Mesenteric fat pad (tissue), 1 donor: ENCODE data around the gene PITX1. TPM values are rescaled to one million over a fixed set of nuclear protein-coding genes. Genes with fewer than 3 reads are reported as not detected.

ENCODE experiments used
- DNase-seq: peaks from one replicate; pipeline ENCODE4 v3.0.0-alpha.2; 2020; ENCODE audit warnings: low spot score
- total RNA-seq: library from RNA; stranded (reverse); fragmentation: NEBNext Ultra II Directional; extraction: Animal tissue kit (Norgen Biotek cat#: 25700); gene quantifications from one replicate; pipeline ENCODE4 v1.2.1, GENCODE V29; 2021
- donor health status: DM: yes; HTN: yes; CAD: no.

Gene PITX1
- total RNA-seq, 1 donor from 2014 or later = 0.13 TPM

DNA sequence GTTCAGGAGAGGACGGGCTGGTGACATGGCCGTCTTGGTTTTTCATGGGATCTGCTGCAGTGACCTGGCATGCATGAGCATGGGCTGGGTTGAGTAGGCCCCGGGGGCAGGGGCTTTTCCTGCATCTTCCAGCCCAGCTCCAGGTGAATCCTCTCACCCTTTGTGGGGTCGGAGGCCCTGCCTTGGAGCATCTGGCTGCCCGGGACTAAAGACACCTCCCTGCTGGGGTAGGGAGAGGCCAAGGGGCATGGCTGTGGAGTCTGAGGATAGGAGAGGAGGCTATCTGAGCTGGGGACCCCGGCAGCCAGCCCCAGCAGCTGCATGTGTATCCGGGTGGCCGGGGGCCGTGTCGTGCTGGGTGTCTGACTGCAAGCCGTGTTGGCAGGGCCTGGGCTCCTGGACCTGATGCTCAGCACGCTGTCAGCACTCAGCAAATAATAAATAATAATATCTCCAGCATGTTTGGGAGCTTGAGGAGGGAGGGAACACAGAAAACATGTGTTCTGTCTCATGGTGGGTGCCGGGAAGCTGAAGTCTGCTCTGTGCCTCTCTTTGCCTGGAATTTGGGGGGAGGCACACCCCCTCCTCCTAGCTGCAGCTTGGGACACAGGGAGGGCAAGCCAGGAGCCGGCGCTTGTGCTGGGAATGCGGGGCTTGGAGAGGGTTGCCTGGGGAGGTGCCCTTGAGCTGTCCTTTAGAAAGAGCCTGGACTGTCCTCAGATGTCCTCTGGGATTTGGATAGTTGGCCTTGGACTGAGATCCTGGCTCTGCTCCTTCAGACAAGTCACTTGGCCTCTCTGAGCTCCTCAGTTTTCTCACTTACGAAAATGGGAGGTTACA is 28.4 kb upstream of the PITX1 start:
- no peak for DNase-seq

DNA sequence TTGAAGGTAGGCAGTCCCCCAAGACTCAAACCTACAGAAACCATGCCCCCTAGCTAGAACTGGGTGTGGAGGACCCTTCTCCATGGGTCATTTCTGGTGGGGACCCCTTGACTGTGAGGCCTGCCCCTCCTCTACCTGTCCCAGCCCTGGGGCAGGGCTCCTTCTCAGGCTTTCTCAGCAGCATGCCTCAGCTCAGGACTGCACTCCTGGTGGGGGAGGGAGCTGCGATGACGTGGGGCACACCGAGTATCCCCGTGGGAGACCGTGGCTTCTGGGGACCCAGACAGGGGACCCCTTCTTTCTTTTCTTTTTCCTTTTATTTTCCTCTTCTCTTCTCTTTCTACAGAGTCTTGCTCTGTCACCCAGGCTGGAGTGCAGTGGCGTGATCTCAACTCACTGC is 27.0 kb upstream of the PITX1 start:
- no peak for DNase-seq

- DNase-seq = no peak
These were observed 26.0 kb upstream of the PITX1 start for GRCh38 chr5:135060021-135060420.

DNA sequence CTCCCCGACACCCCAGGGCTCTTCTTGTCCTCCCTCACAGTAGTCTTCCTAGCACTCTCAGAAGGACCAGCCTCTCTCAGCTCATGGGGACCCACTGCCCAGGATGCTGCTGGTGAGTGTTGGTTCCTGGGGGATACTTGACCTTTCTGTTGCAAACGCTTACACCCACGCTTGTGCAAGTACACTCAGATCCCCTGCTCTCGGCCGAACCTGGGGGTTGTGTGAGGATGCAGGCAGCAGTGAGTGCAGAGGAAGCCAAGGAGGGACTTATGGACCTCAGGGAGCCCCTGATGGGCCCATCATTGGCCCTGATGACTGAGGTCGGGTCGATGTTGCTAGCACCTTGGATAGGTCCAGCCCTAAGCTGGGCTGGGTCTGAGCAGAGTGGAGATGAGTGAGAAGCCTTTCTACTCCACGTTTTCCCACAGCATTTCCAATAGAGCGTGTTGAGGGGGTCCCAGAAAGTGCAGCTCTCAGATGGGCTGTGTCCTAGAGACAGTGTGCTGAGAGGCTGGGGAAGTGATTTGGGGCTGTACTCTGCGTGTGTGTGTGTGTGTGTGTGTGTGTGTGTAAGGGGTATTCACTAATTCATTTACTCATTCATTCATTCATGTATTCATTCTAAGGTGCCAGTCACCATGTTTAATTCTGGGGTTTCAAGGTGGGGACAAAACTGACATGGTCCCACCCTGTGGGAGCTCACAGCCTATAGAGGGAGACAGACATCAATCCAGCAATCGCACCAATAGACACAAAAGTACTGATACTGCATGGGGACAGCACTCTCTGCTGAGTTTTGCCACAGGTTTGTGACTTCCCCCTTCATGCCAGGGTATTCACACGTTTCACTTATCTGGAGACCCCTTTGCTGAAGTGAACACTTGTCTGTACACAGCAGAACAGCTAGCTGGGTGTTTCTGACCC is 25.2 kb upstream of the PITX1 start:
- no peak for DNase-seq

DNA sequence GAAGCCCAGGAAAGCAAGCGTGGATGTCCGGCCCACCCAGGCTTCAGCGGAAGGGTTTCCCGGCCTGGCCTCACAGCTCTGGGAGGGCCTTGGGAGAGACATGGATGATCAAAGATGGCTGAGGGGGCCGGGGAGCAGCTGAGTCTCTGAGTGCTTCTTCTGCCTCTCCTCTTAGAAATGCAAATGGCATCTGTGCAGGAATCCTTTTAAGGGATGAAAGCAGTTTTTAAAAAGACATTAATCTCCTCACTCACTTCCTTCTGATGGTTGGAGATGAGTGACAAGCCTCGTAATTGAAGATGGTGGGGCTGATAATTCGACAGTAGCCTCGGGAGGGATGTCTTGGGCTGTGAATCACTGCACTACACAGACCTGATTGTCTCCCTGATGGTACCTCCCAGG is 24.3 kb upstream of the PITX1 start:
- DNase-seq = no peak

DNA sequence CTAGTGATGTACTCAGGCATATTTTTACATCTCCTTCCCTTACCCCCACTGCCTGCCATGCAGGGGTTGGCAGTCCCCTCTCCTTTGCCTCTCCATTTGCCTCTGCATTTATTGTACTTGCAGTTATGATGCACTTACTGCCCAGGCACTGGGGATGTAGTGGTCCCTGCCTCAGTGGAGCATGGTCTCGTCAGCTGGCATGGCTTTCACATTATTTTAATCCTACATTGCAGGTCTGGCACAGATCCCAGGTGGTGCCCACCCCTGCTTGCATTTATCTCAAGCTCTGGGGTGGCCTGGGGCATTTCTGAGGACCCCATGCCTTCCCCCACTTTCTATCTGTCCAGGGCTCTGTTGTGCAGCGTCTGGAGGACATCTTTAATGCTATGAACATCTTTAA is 23.2 kb upstream of the PITX1 start:
- DNase-seq = no peak

DNA sequence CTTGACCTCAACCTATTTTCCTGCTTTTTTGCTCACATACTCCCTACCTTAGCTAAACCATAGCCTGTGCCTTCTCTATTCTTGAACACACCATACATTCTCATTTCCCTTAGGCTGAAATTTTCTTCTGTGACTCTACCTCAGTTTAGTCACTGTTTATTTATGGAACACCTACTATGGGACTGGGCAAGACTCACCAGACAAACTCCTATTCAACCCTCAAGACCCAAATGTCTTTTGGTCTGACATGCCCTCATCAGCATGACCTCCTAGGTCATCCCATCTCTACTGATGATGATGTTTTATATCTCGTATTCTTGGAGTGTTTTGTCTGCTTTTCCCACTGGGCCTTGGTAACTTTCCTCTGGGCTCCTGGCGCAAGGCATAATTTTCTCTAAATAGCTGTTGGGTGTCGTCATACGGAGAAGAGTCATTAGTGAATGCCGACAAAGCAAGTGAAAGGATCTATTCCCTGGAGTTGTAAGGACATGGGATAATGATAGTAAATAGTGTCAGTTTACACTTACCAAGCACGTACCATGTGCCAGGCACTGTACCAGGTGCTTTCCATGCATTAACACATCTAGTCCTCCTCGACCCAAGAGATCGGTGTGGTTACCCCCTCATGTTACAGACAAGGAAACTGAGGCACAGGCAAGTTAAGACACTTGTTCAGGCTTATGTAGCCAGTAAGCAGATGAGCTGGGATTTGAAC is 22.4 kb upstream of the PITX1 start:
- no peak for DNase-seq

DNA sequence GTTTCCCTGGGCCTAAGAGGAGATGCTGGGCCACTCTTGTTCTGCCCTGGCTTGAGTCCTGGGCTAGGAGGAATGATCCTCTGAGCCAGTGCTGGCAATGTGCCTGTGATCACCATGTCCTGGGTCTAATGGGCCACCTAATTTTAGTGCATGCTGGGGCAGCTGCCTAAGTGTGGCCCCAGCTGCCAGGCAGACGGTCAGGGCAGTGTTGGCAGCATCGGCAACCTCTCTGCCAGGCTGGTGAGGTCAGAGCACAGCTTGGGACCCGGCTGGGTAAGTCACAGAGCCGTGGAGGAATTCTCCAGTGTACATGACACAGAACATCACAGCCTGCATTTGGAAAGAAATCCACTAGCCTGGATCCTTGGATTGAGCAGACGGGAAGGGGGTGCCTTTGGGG is 21.4 kb upstream of the PITX1 start:
- DNase-seq = no peak

- no peak for DNase-seq
These were observed 20.5 kb upstream of the PITX1 start for GRCh38 chr5:135054546-135054945.

DNA sequence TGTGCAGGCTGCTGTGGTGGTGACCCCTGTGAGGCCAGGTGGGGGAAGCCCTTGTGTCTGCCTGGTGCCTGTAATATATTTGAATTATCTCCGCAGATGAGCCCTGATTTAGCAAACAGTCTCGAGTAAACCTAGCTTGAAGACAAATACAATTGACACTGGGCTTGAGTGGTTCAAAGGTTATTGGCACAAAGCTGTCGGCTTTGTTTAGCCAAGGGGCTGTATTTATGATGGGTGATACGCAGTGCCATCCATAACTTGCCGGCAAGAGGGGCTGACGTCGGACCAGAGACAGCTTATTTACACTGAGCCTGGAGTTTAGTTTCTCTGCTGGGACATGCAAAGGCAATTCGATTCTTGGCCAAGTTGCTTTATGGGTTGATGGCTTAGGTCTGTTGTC is 20.0 kb upstream of the PITX1 start:
- DNase-seq = no peak

GRCh38 chr5:135053278-135053677 is 19.2 kb upstream of the PITX1 start:
- DNase-seq = no peak

DNA sequence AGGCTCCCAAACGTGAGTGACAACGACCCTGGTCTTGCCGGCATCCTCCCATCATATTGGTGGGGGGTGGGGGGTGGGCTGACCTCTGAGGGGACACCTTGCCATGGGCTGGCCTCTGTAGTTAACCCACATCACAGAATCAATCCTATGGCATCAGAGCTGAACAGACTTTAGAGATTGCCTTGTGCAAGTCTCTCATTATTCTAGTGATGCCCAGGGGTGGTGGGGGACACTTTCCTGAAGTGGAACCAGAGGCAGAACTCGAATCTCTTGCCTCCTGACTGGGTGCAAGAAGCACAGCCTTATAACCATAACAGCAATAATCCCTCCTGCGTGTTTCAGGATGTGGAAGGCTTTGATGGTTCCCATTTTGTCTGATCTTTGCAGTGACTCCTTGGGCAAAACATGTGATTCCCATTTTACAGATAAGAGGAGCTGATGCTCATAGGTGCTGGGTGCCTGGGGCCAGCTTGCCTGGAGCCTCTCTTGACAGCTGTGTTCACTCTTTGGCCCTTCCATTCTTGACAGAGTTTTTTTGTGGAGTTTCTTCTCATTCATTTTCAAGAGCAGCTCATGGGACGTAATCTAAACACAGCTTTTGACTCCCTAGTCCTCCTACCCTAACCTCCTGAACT is 18.6 kb upstream of the PITX1 start:
- no peak for DNase-seq

DNA sequence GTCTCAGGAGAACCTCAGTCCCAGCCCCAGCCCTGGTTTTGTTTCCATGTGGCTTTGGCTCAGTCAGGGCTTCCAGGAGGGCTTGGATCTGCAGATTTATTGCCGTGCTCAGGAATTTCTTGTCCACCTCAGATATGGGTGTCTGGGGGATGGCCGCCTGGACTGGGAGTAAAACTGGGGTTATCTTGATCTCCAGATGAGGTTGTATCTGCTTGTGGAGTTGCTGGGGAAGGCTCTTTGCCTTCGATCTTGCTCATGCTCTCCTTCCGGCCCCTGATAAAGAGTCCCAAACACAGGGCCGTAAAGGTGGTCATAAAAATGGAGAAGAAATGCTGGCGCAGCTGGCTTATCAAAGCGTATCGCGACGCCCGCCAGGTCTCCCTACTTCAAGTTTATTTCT is 17.8 kb upstream of the PITX1 start:
- DNase-seq = no peak

- no peak for DNase-seq
These were observed 17.4 kb upstream of the PITX1 start for GRCh38 chr5:135051399-135051798.

DNA sequence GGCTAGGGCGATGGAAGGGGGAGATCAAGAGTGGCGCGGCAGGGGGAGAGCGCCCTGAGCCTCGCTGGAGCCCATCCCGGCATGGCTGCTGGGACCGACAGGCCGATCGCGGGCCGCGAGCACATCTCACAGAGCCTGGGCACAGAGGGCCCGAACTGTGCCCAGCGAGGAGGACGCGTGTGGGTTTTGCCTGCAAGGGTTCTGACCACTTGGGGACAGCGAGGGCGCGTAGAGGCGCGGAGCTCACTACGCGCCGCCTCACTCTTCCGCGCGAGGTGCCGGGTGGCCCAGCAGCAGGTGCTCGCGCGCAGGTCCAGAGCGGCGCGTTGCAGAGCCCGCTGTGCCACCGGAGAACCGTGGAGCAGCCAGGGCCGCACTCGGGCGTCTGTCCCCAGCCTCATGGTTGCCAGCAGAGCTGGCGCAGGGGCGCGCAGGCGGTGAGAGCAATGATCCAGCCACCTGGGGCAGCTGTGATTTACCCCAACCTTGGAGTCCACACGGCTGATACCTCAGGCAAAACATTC is 16.3 kb upstream of the PITX1 start:
- no peak for DNase-seq

- DNase-seq = no peak
These were observed 14.9 kb upstream of the PITX1 start for GRCh38 chr5:135048930-135049329.

DNA sequence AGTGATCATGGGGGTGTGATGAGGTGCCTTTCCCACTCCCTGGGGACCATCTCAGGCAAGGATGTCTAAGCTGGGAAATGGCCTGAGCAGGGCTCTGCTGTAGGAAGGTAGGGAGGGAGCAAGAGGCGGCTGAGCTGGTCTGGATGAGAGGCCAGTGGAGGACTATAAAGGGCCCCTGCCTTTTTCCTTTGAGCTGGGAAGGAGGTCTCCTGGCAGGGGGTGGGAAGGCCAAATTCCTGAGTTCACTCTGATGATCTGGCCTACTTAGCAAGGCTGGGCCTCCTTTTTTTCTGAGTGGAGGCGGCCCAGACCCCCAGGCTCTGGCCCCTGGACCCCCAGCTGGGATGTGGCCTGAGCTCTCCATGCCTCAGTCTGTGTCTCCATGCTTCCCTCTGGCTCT is 14.3 kb upstream of the PITX1 start:
- DNase-seq = no peak

DNA sequence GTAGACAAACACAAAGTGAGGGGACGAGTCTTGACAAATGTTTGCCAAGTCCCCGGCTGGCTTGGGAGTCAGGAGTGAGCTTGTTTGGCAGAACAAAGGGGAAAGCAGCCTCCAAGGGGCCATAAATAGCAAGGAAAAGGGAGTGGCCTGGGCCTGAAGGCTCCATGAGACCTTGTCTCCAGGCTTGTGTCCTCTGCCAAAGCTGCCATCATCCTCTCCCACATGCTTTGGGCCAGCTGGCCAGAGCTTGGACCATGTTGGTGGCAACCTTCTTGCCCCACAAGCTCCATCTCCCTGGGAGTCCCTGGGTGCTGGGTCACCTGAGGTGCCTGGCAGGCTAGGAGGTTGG is 13.3 kb upstream of the PITX1 start:
- DNase-seq = no peak

DNA sequence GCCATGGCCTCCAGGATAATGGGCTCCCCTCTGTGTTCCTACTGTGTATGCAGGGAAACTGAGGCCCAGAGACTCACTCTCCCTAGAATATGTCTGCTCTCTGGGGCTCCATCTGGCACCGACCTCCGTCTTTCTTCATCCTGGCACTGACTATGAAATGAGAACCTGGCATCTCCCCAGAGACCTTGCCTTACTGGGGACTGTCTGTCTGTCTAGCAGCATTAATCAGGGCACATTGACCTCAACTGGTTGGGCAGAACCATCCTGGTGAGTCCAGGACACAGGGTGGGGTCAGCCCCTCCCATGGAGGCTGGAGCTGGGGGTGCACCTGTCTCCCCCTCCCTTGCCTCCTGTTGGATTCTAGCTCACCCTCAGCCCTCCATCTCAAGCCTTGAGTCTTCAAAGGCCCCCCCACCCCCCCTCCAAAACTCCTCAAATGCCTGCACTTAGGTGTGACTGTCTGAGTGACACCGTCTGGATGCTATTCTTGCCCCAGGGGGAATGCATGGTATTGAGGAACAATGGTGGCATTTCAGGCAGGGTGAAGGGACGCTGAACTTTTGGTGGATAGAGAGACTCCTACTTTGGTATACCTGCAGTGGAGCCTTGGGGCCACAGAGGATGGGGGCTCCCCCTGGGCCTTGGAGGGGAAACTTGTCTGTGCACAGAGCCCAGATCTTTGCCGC is 12.8 kb upstream of the PITX1 start:
- DNase-seq = no peak

DNA sequence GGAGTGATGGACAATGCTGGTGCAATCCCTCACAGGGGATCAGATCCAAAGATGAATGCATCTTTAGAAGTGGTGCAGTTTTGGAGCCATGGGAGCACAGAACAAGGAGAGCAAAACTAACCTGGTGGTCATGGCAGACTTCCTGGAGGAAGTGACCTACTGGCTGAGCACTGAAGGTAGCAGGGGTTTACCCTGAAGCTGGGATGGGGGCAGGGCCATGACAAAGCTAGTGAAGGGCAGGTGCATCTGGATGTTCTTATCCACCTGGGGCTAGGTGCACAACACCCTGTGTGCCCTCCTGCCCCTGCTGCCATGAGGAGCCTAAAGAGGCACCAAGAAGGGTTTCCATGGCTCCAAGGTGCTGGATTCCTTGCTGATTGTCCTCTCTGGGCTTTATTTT is 11.5 kb upstream of the PITX1 start:
- no peak for DNase-seq

GRCh38 chr5:135042595-135042994 is 8.6 kb upstream of the PITX1 start:
- DNase-seq = no peak
